Gastrocnemius medialis (tissue), 4 donors: Measurements from ENCODE around the gene TEX52. TPM values are rescaled to one million over a fixed set of nuclear protein-coding genes. Genes with fewer than 3 reads are reported as not detected.

Experiments
- ATAC-seq, 2 donors: fragments of 150-250 bp; one replicate each; pipeline ENCODE4 v1.9.1; 2016
- DNase-seq, 2 donors: peaks; one replicate each; pipeline ENCODE4 v3.0.0-alpha.2; 2019
- H3K27ac ChIP-seq, 4 donors: fragments of 200-600 bp; sonication (generic); 1 replicate in 1 of 4; 2 replicates in 3 of 4; pipeline ENCODE4 v1.5.1; 2016 to 2018; ENCODE audit warnings: mild to moderate bottlenecking in 2 of 4, moderate library complexity in 1 of 4
- H3K27me3 ChIP-seq, 3 donors: fragments of 200-600 bp; sonication (generic) in 2 of 3; 1 replicate in 1 of 3; 2 replicates in 2 of 3; pipeline versions ENCODE4 v1.5.1 to v1.6.0; 2016 to 2019; ENCODE audit warnings: mild to moderate bottlenecking in 1 of 3, moderate library complexity in 1 of 3
- H3K36me3 ChIP-seq, 2 donors: fragments of 200-600 bp; sonication (generic) in 1 of 2; one replicate each; pipeline ENCODE4 v1.5.1; 2017 to 2018
- H3K4me1 ChIP-seq, 2 donors: fragments of 200-600 bp; sonication (generic) in 1 of 2; one replicate each; pipeline ENCODE4 v1.5.1; 2016 to 2017; ENCODE audit warnings: mild to moderate bottlenecking in 2 of 2
- H3K4me3 ChIP-seq, 4 donors: fragments of 200-600 bp; sonication (generic) in 3 of 4; 1 replicate in 1 of 4; 2 replicates in 3 of 4; pipeline ENCODE4 v1.5.1; 2016 to 2019; ENCODE audit warnings: mild to moderate bottlenecking in 2 of 4
- H3K9me3 ChIP-seq, 3 donors: fragments of 200-600 bp; sonication (generic) in 2 of 3; 1 replicate in 1 of 3; 2 replicates in 2 of 3; pipeline ENCODE4 v1.5.1; 2016 to 2019
- CTCF ChIP-seq, 5 experiments: fragments of 450-650 bp in 3 of 5; fragments of 200-600 bp in 2 of 5; sonication (generic) in 2 of 5; IDR thresholded peaks in 4 of 5; conservative IDR thresholded peaks in 1 of 5; 1 replicate in 4 of 5; 2 replicates in 1 of 5; pipeline ENCODE4 v1.5.1; 2016 to 2019; ENCODE audit warnings: antibody characterized with exemption in 5 of 5, mild to moderate bottlenecking in 3 of 5, moderate library complexity in 3 of 5
- POLR2A ChIP-seq, 2 donors: fragments of 450-650 bp; IDR thresholded peaks; one replicate each; pipeline ENCODE4 v1.6.1; 2017; ENCODE audit warnings: antibody characterized with exemption in 2 of 2, mild to moderate bottlenecking in 2 of 2, moderate library complexity in 2 of 2
- in situ Hi-C, 4 donors: fragments of 200-750 bp; cut with MboI; loops; one replicate each; pipeline versions ENCODE4 v1.15.0 to v1.8.0; 2017; ENCODE audit warnings: low sequenced_read_pairs in 4 of 4
- intact Hi-C: fragments of 100-400 bp; cut with DNase I; formaldehyde crosslinking; loops from one replicate; pipeline ENCODE4 v1.15.1; 2023; ENCODE audit warnings: low total_unique reads
- total RNA-seq, 4 donors: library from RNA; depleted of rRNA; stranded (reverse); fragments of >200 nt; gene quantifications; one replicate each; pipeline versions ENCODE4 v1.1.0 to v1.2.3, GENCODE V29; 2016

TEX52 gene
- total RNA-seq, 4 donors from 2014 or later: 0.68 TPM; not detected in 3

GRCh38 chr12:2813214-2814185 is 43.3 kb downstream of the TEX52 start:
- peak overlapping the region; percentile 87 to 96 (median 90) for H3K27ac ChIP-seq
- ATAC-seq: peak; percentile 27 to 28
- no peak for DNase-seq
- H3K9me3 ChIP-seq: no peaks in the 10 kb centered on the region
- peaks cover 18 to 19% of the 10 kb centered on the region in 2 donors for H3K4me1 ChIP-seq
- no peaks in the 10 kb centered on the region for H3K27me3 ChIP-seq
- in situ Hi-C loops: no loop called here
- H3K4me3 ChIP-seq: peak overlapping the region; percentile 64 to 92 (median 86)
- intact Hi-C loops: no loop called here
- H3K36me3 ChIP-seq: peaks cover 0 to 22% of the 10 kb centered on the region in 2 donors
- TF ChIP-seq CTCF (IDR thresholded peaks at IDR 0.05 in 4 of 5, conservative IDR thresholded peaks at IDR 0.05 in 1 of 5) (peak; percentile 38 to 55 (median 51)), POLR2A (IDR thresholded peaks at IDR 0.05) (no peak)

GRCh38 chr12:2812290-2813213 is 44.3 kb downstream of the TEX52 start, which contains the start of gene ITFG2:
TSS of gene ITFG2 (plus strand) at chr12:2812668. CDS start at chr12:2812761, 93 bp downstream.
- Histone ChIP-seq H3K27me3 (no peaks in the 10 kb centered on the region), H3K4me3 (peak within 1 kb of the TSS; percentile 64 to 92 (median 86)), H3K27ac (peak within 1 kb of the TSS; percentile 87 to 96 (median 90)), H3K4me1 (peaks cover 18 to 19% of the 10 kb centered on the region in 2 donors), H3K9me3 (no peaks in the 10 kb centered on the region), H3K36me3 (peaks cover 0 to 12% of the 10 kb centered on the region in 2 donors)
- intact Hi-C loops: loop anchor here (1.0 kb wide), 1 partner anchor 17 kb away; no protein-coding TSS in a partner anchor
- peak; percentile 98 to 99 for ATAC-seq
- in situ Hi-C loops: no loop called here
- TF ChIP-seq CTCF (IDR thresholded peaks at IDR 0.05 in 4 of 5, conservative IDR thresholded peaks at IDR 0.05 in 1 of 5) (no peak), POLR2A (IDR thresholded peaks at IDR 0.05) (peak; percentile 62 to 83)
- DNase-seq: peak; percentile 96 to 99

- TF ChIP-seq CTCF (IDR thresholded peaks at IDR 0.05 in 4 of 5, conservative IDR thresholded peaks at IDR 0.05 in 1 of 5) (no peak), POLR2A (IDR thresholded peaks at IDR 0.05) (no peak)
- DNase-seq (no peak), ATAC-seq (no peak)
- Histone ChIP-seq H3K27ac (peak overlapping the region; percentile 87 to 96 (median 90)), H3K9me3 (no peaks in the 10 kb centered on the region), H3K36me3 (peaks cover 0 to 10% of the 10 kb centered on the region in 2 donors), H3K4me1 (peaks cover 18 to 19% of the 10 kb centered on the region in 2 donors), H3K4me3 (peak overlapping the region; percentile 64 to 92 (median 86)), H3K27me3 (no peaks in the 10 kb centered on the region)
- intact Hi-C loops: loop anchor here (1.0 kb wide), 1 partner anchor 16 kb away; no protein-coding TSS in a partner anchor
- in situ Hi-C loops: no loop called here
Observed at GRCh38 chr12:2811801-2812200, 45.0 kb downstream of the TEX52 start.

GRCh38 chr12:2806700-2807099 is 50.1 kb downstream of the TEX52 start:
- intact Hi-C loops (no loop called here), in situ Hi-C loops (no loop called here)
- Histone ChIP-seq H3K27me3 (no peaks in the 10 kb centered on the region), H3K9me3 (no peaks in the 10 kb centered on the region), H3K27ac (no peak overlapping the region), H3K4me3 (no peak overlapping the region), H3K36me3 (peaks cover 0 to 44% of the 10 kb centered on the region in 2 donors), H3K4me1 (peaks cover 2 to 8% of the 10 kb centered on the region in 2 donors)
- TF ChIP-seq POLR2A (IDR thresholded peaks at IDR 0.05) (no peak), CTCF (IDR thresholded peaks at IDR 0.05 in 4 of 5, conservative IDR thresholded peaks at IDR 0.05 in 1 of 5) (no peak)
- ATAC-seq (no peak), DNase-seq (no peak)
